Esophagus (tissue), 2 donors: Measurements from ENCODE around the gene DTWD2. TPM values are rescaled to one million over a fixed set of nuclear protein-coding genes. Genes with fewer than 3 reads are reported as not detected.
"Not testable (repeated sequence)": the region's sequence is repeated elsewhere in the genome, so short reads cannot be mapped to it uniquely, and the experiment has no call there.

Experiments used
- H3K27ac ChIP-seq, 2 donors: one replicate each; pipeline ENCODE4 v1.5.1; 2013; ENCODE audit warnings: low read depth in 2 of 2, mild to moderate bottlenecking in 2 of 2, inconsistent platforms in 1 of 2, low read length in 1 of 2, moderate library complexity in 1 of 2
- H3K27me3 ChIP-seq, 2 donors: one replicate each; pipeline ENCODE4 v1.6.1; 2013; ENCODE audit warnings: low read length in 2 of 2, control low read depth in 1 of 2, mild to moderate bottlenecking in 1 of 2; ENCODE audit not compliant: insufficient read depth in 2 of 2, control insufficient read depth in 1 of 2
- H3K36me3 ChIP-seq, 2 donors: one replicate each; pipeline ENCODE4 v1.6.1; 2013; ENCODE audit warnings: low read length in 1 of 2; ENCODE audit not compliant: control insufficient read depth in 2 of 2, insufficient read depth in 2 of 2
- H3K4me1 ChIP-seq, 2 donors: one replicate each; pipeline ENCODE4 v1.6.1; 2013; ENCODE audit warnings: low read length in 1 of 2; ENCODE audit not compliant: control insufficient read depth in 2 of 2, insufficient read depth in 2 of 2
- H3K4me3 ChIP-seq, 2 donors: one replicate each; pipeline ENCODE4 v1.5.1; 2013; ENCODE audit warnings: low read length in 2 of 2, mild to moderate bottlenecking in 2 of 2, low read depth in 1 of 2, moderate library complexity in 1 of 2
- H3K9me3 ChIP-seq, 2 donors: one replicate each; pipeline ENCODE4 v1.6.1; 2013; ENCODE audit warnings: mild to moderate bottlenecking in 2 of 2, low read depth in 1 of 2, low read length in 1 of 2, moderate library complexity in 1 of 2; ENCODE audit not compliant: control insufficient read depth in 2 of 2, insufficient read depth in 1 of 2
- WGBS, 2 donors: extraction: QIAGEN DNeasy Blood & Tissue Kit; methylation state at CpG; one replicate each; pipeline ENCODE4 v1.1.7; 2013; 5-methylcytosine and 5-hydroxymethylcytosine counted together
- polyA plus RNA-seq, 2 donors: library from polyadenylated mRNA; stranded (reverse); fragments of 200-250 nt; gene quantifications; one replicate each; pipeline ENCODE4 v1.2.3, GENCODE V29; 2013
- donor health status: healthy with polysubstance abuse.
- donor health status: Bipolar disorder and iron deficiency.

DTWD2 gene
- polyA plus RNA-seq, 2 donors: 2.1 to 2.6 TPM

GRCh38 chr5:118981783-118982182 lies 6.6 kb downstream of the DTWD2 start:
- no peak overlapping the region for H3K4me3 ChIP-seq
- H3K36me3 ChIP-seq: no peaks in the 10 kb centered on the region

GRCh38 chr5:118980438-118980837 lies 7.9 kb downstream of the DTWD2 start:
- Histone ChIP-seq H3K4me1 (no peaks in the 10 kb centered on the region), H3K9me3 (no peaks in the 10 kb centered on the region), H3K36me3 (no peaks in the 10 kb centered on the region), H3K27ac (no peak overlapping the region), H3K27me3 (no peaks in the 10 kb centered on the region), H3K4me3 (no peak overlapping the region)
- WGBS, 2 donors: 93 to 94% methylated on average over 1 of the region's 1 CpG

More at GRCh38 chr5:118981783-118982182, 6.6 kb downstream of the DTWD2 start:
- Histone ChIP-seq H3K9me3 (no peaks in the 10 kb centered on the region), H3K27me3 (no peaks in the 10 kb centered on the region), H3K4me1 (no peaks in the 10 kb centered on the region), H3K27ac (no peak overlapping the region)

DNA sequence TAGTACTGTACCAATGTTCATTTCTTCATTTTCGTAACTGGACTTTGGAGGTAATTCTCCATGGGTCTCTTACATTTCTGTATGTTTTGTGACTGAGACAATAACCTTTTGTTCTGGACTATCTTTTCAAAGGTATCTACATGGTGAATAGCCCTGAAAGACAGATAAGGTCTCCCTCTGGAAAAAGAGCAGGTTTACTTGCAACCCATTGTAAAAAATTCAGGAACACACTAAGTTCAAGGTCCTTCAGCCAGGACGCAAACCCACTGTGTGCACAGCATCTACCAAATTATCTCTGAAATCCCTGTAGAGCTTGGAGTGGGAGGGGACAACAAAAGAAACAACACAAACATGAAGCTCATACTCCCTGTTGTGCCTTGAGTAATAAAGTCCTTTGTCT lies 8.3 kb downstream of the DTWD2 start:
- H3K4me3 ChIP-seq: no peak overlapping the region
- H3K27ac ChIP-seq: no peak overlapping the region
- WGBS, 2 donors: 89 to 97% methylated on average over 2 of the region's 2 CpGs
- H3K36me3 ChIP-seq: no peaks in the 10 kb centered on the region
- no peaks in the 10 kb centered on the region for H3K4me1 ChIP-seq
- no peaks in the 10 kb centered on the region for H3K27me3 ChIP-seq
- H3K9me3 ChIP-seq: no peaks in the 10 kb centered on the region

DNA sequence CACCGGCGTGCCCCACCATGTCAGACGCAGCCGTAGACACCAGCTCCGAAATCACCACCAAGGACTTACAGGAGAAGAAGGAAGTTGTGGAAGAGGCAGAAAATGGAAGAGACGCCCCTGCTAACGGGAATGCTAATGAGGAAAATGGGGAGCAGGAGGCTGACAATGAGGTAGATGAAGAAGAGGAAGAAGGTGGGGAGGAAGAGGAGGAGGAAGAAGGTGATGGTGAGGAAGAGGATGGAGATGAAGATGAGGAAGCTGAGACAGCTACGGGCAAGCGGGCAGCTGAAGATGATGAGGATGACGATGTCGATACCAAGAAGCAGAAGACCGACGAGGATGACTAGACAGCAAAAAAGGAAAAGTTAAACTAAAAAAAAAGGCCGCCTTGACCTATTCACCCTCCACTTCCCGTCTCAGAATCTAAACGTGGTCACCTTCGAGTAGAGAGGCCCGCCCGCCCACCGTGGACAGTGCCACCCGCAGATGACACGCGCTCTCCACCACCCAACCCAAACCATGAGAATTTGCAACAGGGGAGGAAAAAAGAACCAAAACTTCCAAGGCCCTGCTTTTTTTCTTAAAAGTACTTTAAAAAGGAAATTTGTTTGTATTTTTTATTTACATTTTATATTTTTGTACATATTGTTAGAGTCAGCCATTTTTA lies 14.4 kb downstream of the DTWD2 start:
- H3K4me3 ChIP-seq: not testable (repeated sequence)
- WGBS, 2 donors: 97% methylated on average over 23 of the region's 23 CpGs

DNA sequence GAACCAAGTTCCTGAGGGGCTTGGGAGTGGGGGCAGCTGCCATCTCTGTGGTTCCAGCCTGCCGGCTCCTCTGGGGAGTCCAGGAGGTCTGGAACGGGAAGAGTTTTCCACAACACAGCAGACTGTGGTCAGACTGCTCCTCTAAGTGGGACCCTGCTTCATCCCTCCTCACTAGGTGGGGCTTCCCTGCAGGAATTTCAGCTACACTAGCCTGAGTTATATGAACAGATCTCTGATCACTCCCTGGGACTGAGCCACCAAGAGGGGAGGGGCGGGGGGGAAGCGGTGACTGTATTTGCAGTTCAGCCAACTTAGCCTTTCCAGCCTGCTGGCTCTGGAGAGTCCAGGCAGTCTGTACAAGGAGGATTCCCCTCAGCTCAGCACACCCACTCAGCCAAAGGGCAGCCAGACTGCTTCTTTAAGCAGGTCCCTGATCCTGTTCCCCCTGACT lies 19.4 kb downstream of the DTWD2 start:
- Histone ChIP-seq H3K27me3 (no peaks in the 10 kb centered on the region), H3K9me3 (no peaks in the 10 kb centered on the region), H3K36me3 (no peaks in the 10 kb centered on the region), H3K27ac (no peak overlapping the region), H3K4me1 (no peaks in the 10 kb centered on the region), H3K4me3 (no peak overlapping the region)
- WGBS, 2 donors: 69 to 85% methylated on average over 4 of the region's 4 CpGs

More for the DNA sequence above, 14.4 kb downstream of the DTWD2 start:
- not testable (repeated sequence) for H3K27me3 ChIP-seq, H3K27ac ChIP-seq, H3K4me1 ChIP-seq, H3K9me3 ChIP-seq, H3K36me3 ChIP-seq

GRCh38 chr5:118968406-118968911 lies 19.9 kb downstream of the DTWD2 start:
- WGBS, 2 donors: 90 to 95% methylated on average over 8 of the region's 8 CpGs
- no peak overlapping the region for H3K27ac ChIP-seq
- no peaks in the 10 kb centered on the region for H3K9me3 ChIP-seq
- H3K4me1 ChIP-seq: no peaks in the 10 kb centered on the region
- H3K36me3 ChIP-seq: no peaks in the 10 kb centered on the region
- H3K27me3 ChIP-seq: no peaks in the 10 kb centered on the region
- no peak overlapping the region for H3K4me3 ChIP-seq

- no peaks in the 10 kb centered on the region for H3K9me3 ChIP-seq
- no peak overlapping the region for H3K4me3 ChIP-seq
- no peaks in the 10 kb centered on the region for H3K27me3 ChIP-seq
- H3K27ac ChIP-seq: no peak overlapping the region
- no peaks in the 10 kb centered on the region for H3K4me1 ChIP-seq
- H3K36me3 ChIP-seq: no peaks in the 10 kb centered on the region
- 84 to 90% methylated on average over 2 of the region's 2 CpGs for WGBS, 2 donors
Measured at GRCh38 chr5:118967059-118967508, 21.3 kb downstream of the DTWD2 start.

- WGBS, 2 donors: 84 to 88% methylated on average over 3 of the region's 3 CpGs
- Histone ChIP-seq H3K4me1 (no peaks in the 10 kb centered on the region), H3K4me3 (no peak overlapping the region)
Measured at GRCh38 chr5:118965890-118966289, 22.5 kb downstream of the DTWD2 start.

DNA sequence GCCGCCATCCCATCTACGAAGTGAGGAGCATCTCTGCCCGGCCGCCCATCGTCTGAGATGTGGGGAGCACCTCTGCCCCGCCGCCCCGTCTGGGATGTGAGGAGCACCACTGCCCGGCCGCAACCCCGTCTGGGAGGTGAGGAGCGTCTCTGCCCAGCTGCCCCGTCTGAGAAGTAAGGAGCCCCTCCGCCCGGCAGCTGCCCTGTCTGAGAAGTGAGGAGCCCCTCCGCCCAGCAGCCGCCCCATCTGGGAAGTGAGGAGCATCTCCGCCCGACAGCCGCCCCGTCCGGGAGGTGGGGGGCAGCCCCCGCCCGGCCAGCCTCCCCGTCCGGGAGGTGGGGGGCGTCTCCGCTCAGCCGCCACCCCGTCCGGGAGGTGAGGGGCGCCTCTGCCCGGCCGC lies 23.4 kb downstream of the DTWD2 start:
- WGBS, 2 donors: 97 to 98% methylated on average over 25 to 34 of the region's 34 CpGs
- not testable (repeated sequence) for H3K27me3 ChIP-seq

More at GRCh38 chr5:118965890-118966289, 22.5 kb downstream of the DTWD2 start:
- Histone ChIP-seq H3K36me3 (no peaks in the 10 kb centered on the region), H3K9me3 (no peaks in the 10 kb centered on the region), H3K27ac (no peak overlapping the region), H3K27me3 (no peaks in the 10 kb centered on the region)

GRCh38 chr5:118964388-118964787 lies 24.0 kb downstream of the DTWD2 start:
- H3K4me3 ChIP-seq, H3K9me3 ChIP-seq, H3K27me3 ChIP-seq, H3K4me1 ChIP-seq, H3K36me3 ChIP-seq, H3K27ac ChIP-seq: not testable (repeated sequence)
- 93 to 96% methylated on average over 20 to 22 of the region's 22 CpGs for WGBS, 2 donors

More for the DNA sequence above, 23.4 kb downstream of the DTWD2 start:
- H3K4me3 ChIP-seq, H3K36me3 ChIP-seq, H3K9me3 ChIP-seq, H3K27ac ChIP-seq, H3K4me1 ChIP-seq: not testable (repeated sequence)
